HL-60 (cell line): ENCODE measurements around the gene LDLRAD3.

Source experiments
- CTCF ChIP-seq: IDR thresholded peaks from one replicate; pipeline ENCODE4 v1.5.1; 2011; ENCODE audit warnings: low read length, control low read depth, inconsistent platforms; ENCODE audit not compliant: insufficient read depth
- GABPA ChIP-seq: IDR thresholded peaks from 2 replicates; pipeline ENCODE4 v1.6.1; 2012; ENCODE audit warnings: low read depth
- POLR2AphosphoS5 ChIP-seq: IDR thresholded peaks from 2 replicates; pipeline ENCODE4 v1.6.1; 2012; ENCODE audit warnings: low read depth
- REST ChIP-seq: IDR thresholded peaks from 2 replicates; pipeline ENCODE4 v1.6.1; 2012; ENCODE audit warnings: low read depth; ENCODE audit not compliant: insufficient replicate concordance
- SPI1 ChIP-seq: IDR thresholded peaks from 2 replicates; pipeline ENCODE4 v1.6.1; 2012; ENCODE audit warnings: low read depth, mild to moderate bottlenecking, borderline replicate concordance

GRCh38 chr11:36000616-36001190 lies 56.8 kb downstream of the LDLRAD3 start:
- TF ChIP-seq CTCF (no peak), REST (no peak), GABPA (no peak), POLR2AphosphoS5 (no peak), SPI1 (no peak)
